Measurements from ENCODE around the gene SLC6A7. TPM values are rescaled to one million over a fixed set of nuclear protein-coding genes. Genes with fewer than 3 reads are reported as not detected.

The SLC6A7 gene
- total and polyA plus RNA-seq, 2 donors, result under 0.01 to 0.07 TPM

- Histone ChIP-seq H3K27ac (ENCODE audit: low read depth in 1 of 2, low read length in 1 of 2) (no peak overlapping the region), H3K36me3 (ENCODE audit: control insufficient read depth in 2 of 2, insufficient read depth in 2 of 2, low read length in 1 of 2) (no peaks in the 10 kb centered on the region), H3K9me3 (ENCODE audit: control insufficient read depth in 2 of 2, insufficient read depth in 1 of 2, low read length in 1 of 2) (no peaks in the 10 kb centered on the region), H3K4me1 (ENCODE audit: control insufficient read depth in 2 of 2, insufficient read depth in 2 of 2, low read length in 2 of 2) (no peaks in the 10 kb centered on the region), H3K4me3 (ENCODE audit: low read length in 2 of 2) (no peak overlapping the region), H3K27me3 (ENCODE audit: control insufficient read depth in 2 of 2, insufficient read depth in 1 of 2, low read length in 1 of 2) (no peaks in the 10 kb centered on the region)
- DNase-seq (ENCODE audit: low read depth in 6 of 9, low spot score in 9 of 9), result no peak
- WGBS, result 89% methylated on average over 10 of the region's 10 CpGs
Observed at GRCh38 chr5:150253416-150254208, 63.8 kb downstream of the SLC6A7 start.

GRCh38 chr5:150254363-150254762 lies 64.5 kb downstream of the SLC6A7 start:
- H3K9me3 ChIP-seq (ENCODE audit: control insufficient read depth in 2 of 2, insufficient read depth in 1 of 2, low read length in 1 of 2), result no peaks in the 10 kb centered on the region
- no peak overlapping the region for H3K4me3 ChIP-seq (ENCODE audit: low read length in 2 of 2)
- H3K27ac ChIP-seq (ENCODE audit: low read depth in 1 of 2, low read length in 1 of 2), result no peak overlapping the region
- H3K4me1 ChIP-seq (ENCODE audit: control insufficient read depth in 2 of 2, insufficient read depth in 2 of 2, low read length in 2 of 2), result no peaks in the 10 kb centered on the region
- DNase-seq (ENCODE audit: low read depth in 6 of 9, low spot score in 9 of 9), result no peak
- H3K27me3 ChIP-seq (ENCODE audit: control insufficient read depth in 2 of 2, insufficient read depth in 1 of 2, low read length in 1 of 2), result no peaks in the 10 kb centered on the region
- no peaks in the 10 kb centered on the region for H3K36me3 ChIP-seq (ENCODE audit: control insufficient read depth in 2 of 2, insufficient read depth in 2 of 2, low read length in 1 of 2)
- 86% methylated on average over 7 of the region's 7 CpGs for WGBS

- DNase-seq (ENCODE audit: low read depth in 6 of 9, low spot score in 9 of 9), result no peak
- H3K27ac ChIP-seq (ENCODE audit: low read depth in 1 of 2, low read length in 1 of 2), result no peak overlapping the region
- WGBS, result 90% methylated on average over 4 of the region's 4 CpGs
- H3K36me3 ChIP-seq (ENCODE audit: control insufficient read depth in 2 of 2, insufficient read depth in 2 of 2, low read length in 1 of 2), result no peaks in the 10 kb centered on the region
- H3K4me3 ChIP-seq (ENCODE audit: low read length in 2 of 2), result no peak overlapping the region
- H3K4me1 ChIP-seq (ENCODE audit: control insufficient read depth in 2 of 2, insufficient read depth in 2 of 2, low read length in 2 of 2), result no peaks in the 10 kb centered on the region
- H3K9me3 ChIP-seq (ENCODE audit: control insufficient read depth in 2 of 2, insufficient read depth in 1 of 2, low read length in 1 of 2), result no peaks in the 10 kb centered on the region
- no peaks in the 10 kb centered on the region for H3K27me3 ChIP-seq (ENCODE audit: control insufficient read depth in 2 of 2, insufficient read depth in 1 of 2, low read length in 1 of 2)
Observed at GRCh38 chr5:150254774-150255173, 64.9 kb downstream of the SLC6A7 start.

- no peaks in the 10 kb centered on the region for H3K27me3 ChIP-seq (ENCODE audit: control insufficient read depth in 2 of 2, insufficient read depth in 1 of 2, low read length in 1 of 2)
- DNase-seq (ENCODE audit: low read depth in 6 of 9, low spot score in 9 of 9), result no peak
- 92% methylated on average over 6 of the region's 6 CpGs for WGBS
- no peaks in the 10 kb centered on the region for H3K9me3 ChIP-seq (ENCODE audit: control insufficient read depth in 2 of 2, insufficient read depth in 1 of 2, low read length in 1 of 2)
- H3K4me3 ChIP-seq (ENCODE audit: low read length in 2 of 2), result no peak overlapping the region
- H3K27ac ChIP-seq (ENCODE audit: low read depth in 1 of 2, low read length in 1 of 2), result no peak overlapping the region
- H3K4me1 ChIP-seq (ENCODE audit: control insufficient read depth in 2 of 2, insufficient read depth in 2 of 2, low read length in 2 of 2), result no peaks in the 10 kb centered on the region
- no peaks in the 10 kb centered on the region for H3K36me3 ChIP-seq (ENCODE audit: control insufficient read depth in 2 of 2, insufficient read depth in 2 of 2, low read length in 1 of 2)
Observed at GRCh38 chr5:150255659-150256409, 66.0 kb downstream of the SLC6A7 start.

- Histone ChIP-seq H3K9me3 (ENCODE audit: control insufficient read depth in 2 of 2, insufficient read depth in 1 of 2, low read length in 1 of 2) (no peaks in the 10 kb centered on the region), H3K4me3 (ENCODE audit: low read length in 2 of 2) (no peak overlapping the region), H3K27ac (ENCODE audit: low read depth in 1 of 2, low read length in 1 of 2) (no peak overlapping the region), H3K36me3 (ENCODE audit: control insufficient read depth in 2 of 2, insufficient read depth in 2 of 2, low read length in 1 of 2) (no peaks in the 10 kb centered on the region), H3K27me3 (ENCODE audit: control insufficient read depth in 2 of 2, insufficient read depth in 1 of 2, low read length in 1 of 2) (no peaks in the 10 kb centered on the region), H3K4me1 (ENCODE audit: control insufficient read depth in 2 of 2, insufficient read depth in 2 of 2, low read length in 2 of 2) (no peaks in the 10 kb centered on the region)
- DNase-seq (ENCODE audit: low read depth in 6 of 9, low spot score in 9 of 9), result no peak
- 93% methylated on average over 12 of the region's 12 CpGs for WGBS
Observed at GRCh38 chr5:150256410-150257064, 66.7 kb downstream of the SLC6A7 start.

DNA sequence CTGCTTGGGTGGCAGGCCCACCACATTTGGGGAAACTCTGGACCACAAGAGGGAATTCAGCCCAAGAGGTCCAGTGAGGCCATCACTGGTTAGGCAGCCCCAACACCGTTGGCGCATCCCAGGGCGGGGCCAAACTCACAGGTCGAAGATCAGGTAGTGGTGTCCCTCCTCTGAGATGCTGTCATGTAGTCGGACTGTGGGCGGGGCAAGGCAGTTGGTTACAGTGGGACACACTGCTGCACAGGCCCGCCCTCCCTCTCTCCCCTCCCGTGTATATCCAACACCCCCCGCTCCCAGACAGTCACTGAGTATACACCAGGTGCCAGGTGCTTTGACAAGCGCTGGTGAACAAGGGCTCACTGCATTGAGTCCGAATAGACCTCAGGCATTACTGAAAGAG lies 67.6 kb downstream of the SLC6A7 start:
- no peaks in the 10 kb centered on the region for H3K36me3 ChIP-seq (ENCODE audit: control insufficient read depth in 2 of 2, insufficient read depth in 2 of 2, low read length in 1 of 2)
- 93% methylated on average over 11 of the region's 11 CpGs for WGBS
- H3K9me3 ChIP-seq (ENCODE audit: control insufficient read depth in 2 of 2, insufficient read depth in 1 of 2, low read length in 1 of 2), result no peaks in the 10 kb centered on the region
- no peaks in the 10 kb centered on the region for H3K4me1 ChIP-seq (ENCODE audit: control insufficient read depth in 2 of 2, insufficient read depth in 2 of 2, low read length in 2 of 2)
- no peak overlapping the region for H3K4me3 ChIP-seq (ENCODE audit: low read length in 2 of 2)
- no peak overlapping the region for H3K27ac ChIP-seq (ENCODE audit: low read depth in 1 of 2, low read length in 1 of 2)
- no peak for DNase-seq (ENCODE audit: low read depth in 6 of 9, low spot score in 9 of 9)
- H3K27me3 ChIP-seq (ENCODE audit: control insufficient read depth in 2 of 2, insufficient read depth in 1 of 2, low read length in 1 of 2), result no peaks in the 10 kb centered on the region

DNA sequence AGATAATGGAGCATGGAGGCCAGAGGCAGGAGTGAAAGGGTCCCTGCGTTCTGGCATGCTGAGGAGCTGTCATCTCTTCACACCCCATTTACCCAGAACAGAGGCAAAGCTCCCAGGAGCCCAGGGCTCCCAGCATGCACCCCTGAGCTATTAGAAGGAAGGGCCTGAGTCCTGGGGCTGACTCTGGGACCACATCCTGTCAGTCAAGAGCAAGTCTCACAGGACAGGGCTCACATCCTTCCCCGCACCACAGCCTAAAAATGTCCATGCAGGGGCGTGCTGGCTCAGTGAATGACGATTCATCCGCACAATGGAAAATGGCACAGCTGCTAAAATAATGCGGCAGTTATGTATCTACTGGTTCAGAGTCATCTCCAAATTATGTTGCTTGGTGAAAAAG lies 68.3 kb downstream of the SLC6A7 start:
- H3K9me3 ChIP-seq (ENCODE audit: control insufficient read depth in 2 of 2, insufficient read depth in 1 of 2, low read length in 1 of 2), result no peaks in the 10 kb centered on the region
- no peak for DNase-seq (ENCODE audit: low read depth in 6 of 9, low spot score in 9 of 9)
- no peak overlapping the region for H3K27ac ChIP-seq (ENCODE audit: low read depth in 1 of 2, low read length in 1 of 2)
- no peaks in the 10 kb centered on the region for H3K36me3 ChIP-seq (ENCODE audit: control insufficient read depth in 2 of 2, insufficient read depth in 2 of 2, low read length in 1 of 2)
- 88% methylated on average over 6 of the region's 6 CpGs for WGBS
- no peaks in the 10 kb centered on the region for H3K4me1 ChIP-seq (ENCODE audit: control insufficient read depth in 2 of 2, insufficient read depth in 2 of 2, low read length in 2 of 2)
- H3K4me3 ChIP-seq (ENCODE audit: low read length in 2 of 2), result no peak overlapping the region
- H3K27me3 ChIP-seq (ENCODE audit: control insufficient read depth in 2 of 2, insufficient read depth in 1 of 2, low read length in 1 of 2), result no peaks in the 10 kb centered on the region
